Activated CD4-positive, alpha-beta T cell treated with anti-CD3 and anti-CD28 coated beads, Interleukin-2, amount 50 U/mL, for 48 hours (primary cell): ENCODE measurements around the gene GRIN2A.

Experiments used
- DNase-seq, 2 experiments: peaks; one replicate each; pipeline ENCODE4 v3.0.0-alpha.2; 2020

GRIN2A gene

GRCh38 chr16:10182222-10183053, at the start of gene GRIN2A:
GRIN2A (minus strand) TSS chr16:10182428; CDS start chr16:10180411, 2,017 bp downstream.
- no peak for DNase-seq

DNA sequence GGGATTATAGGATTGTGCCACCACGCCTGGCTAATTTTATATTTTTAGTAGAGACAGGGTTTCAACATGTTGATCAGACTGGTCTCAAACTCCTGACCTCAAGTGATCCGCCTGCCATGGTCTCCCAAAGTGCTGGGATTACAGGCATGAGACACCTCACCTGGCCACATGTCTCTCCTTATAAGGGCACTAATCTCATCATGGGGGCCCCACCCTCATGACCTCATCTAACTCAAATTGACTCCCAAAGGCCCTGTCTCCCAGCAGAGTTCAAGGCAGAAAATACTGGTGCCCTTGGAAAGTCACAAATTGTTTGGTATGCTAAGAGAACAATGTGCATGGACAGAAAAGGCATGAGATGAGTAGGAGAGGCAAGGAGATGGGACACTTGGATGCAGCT, 49.3 kb upstream of the GRIN2A start:
- DNase-seq = no peak

- DNase-seq = no peak
These were observed 46.6 kb upstream of the GRIN2A start for GRCh38 chr16:10228779-10229178.

GRCh38 chr16:10226987-10227306, 44.7 kb upstream of the GRIN2A start:
- no peak for DNase-seq

GRCh38 chr16:10226141-10226986, 44.1 kb upstream of the GRIN2A start:
- no peak for DNase-seq

GRCh38 chr16:10225653-10226052, 43.4 kb upstream of the GRIN2A start:
- no peak for DNase-seq

DNA sequence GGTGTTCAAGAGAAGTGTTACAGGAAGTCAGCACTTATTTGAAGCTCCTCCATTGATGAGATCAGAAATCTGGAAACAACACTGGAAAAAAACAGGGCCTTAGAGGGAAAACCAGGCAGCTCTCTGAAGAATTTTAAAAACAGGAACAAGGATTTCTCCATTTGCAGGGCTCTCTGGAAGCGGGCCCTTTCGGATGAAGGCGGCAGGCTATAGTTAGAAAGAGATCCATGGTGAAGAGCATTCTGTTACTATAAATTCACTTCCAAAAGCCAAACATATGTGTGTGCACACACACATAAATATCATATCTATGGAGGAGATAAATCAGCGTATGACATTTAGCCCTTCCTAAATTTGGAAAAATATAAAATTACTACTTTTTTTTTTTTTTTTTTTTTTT, 42.6 kb upstream of the GRIN2A start:
- no peak for DNase-seq

GRCh38 chr16:10220942-10221341, 38.7 kb upstream of the GRIN2A start:
- no peak for DNase-seq

DNA sequence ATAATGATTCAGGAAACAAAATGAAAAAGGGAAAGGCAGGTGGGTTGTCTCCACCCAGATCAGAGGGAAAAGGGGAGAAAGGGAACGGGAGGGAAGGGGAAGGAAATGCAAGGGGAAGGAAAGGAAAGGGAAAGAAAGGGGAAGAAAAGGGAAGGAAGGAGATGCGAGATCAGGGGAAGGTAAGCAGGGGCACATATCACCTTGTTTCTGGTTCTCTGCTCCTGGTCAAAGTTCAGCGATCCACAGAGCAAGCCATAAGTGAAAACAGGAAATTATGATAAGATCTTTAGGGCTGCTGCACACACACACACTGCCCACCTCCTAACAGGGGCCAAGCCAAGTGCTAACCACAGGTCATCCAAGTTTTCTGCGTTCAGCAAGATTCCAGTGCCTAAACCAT, 37.5 kb upstream of the GRIN2A start:
- no peak for DNase-seq

DNA sequence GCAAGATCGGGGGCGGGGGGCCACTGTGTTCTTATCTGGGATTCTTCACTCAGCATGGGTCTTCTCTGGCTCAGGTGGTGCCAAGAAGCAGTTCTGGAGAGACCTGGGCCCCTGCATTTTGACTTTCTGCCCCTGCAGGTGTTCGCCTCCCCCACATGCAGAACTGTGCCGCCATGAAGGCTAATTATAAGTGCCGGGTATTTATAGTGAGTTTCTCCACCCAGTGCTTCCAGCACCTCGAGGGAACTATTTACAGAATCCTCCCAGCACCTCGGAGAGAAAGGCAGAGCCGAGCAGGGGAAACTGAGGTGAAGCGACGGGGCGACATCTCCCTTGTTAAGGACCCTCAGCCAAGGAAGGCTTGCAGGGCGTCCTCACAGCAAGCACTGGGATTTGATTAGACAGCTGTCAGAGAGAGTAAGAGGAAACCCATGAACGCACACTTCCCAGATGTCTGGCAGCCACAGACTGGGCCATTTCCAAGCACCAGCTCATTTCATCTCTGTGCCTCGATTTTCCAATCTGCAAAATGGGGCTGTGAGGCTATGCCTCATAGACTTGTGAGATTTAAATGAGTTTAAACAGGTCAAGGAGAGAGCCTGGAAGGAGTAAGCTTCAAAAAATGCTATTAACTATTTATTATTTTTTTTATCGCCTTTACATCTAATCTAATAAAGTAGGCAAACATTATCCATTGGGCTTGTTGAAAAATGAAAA, 36.4 kb upstream of the GRIN2A start:
- DNase-seq = no peak

GRCh38 chr16:10213748-10214147, 31.5 kb upstream of the GRIN2A start:
- no peak for DNase-seq

- no peak for DNase-seq
These were observed 28.7 kb upstream of the GRIN2A start for GRCh38 chr16:10210944-10211343.

- no peak for DNase-seq
These were observed 24.6 kb upstream of the GRIN2A start for GRCh38 chr16:10206865-10207264.

DNA sequence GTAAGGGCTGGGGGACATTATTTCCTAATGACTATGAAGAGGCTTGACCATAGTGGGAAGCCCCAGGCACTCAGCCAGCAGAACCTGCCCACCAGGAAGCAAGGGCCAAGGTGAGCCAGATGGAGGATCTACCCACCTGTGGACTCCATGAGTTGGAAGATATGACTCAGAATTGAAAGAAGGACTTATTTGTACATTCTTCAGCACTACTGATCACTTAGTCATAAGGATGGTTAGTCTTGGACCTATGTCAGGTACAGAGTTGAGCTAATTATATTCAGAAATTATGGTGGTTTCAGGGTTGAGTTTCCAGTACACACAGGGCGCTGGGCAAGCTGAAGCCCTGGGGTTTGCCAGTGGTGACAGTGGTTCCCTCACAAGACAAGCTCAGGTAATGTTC, 24.0 kb upstream of the GRIN2A start:
- DNase-seq = no peak

DNA sequence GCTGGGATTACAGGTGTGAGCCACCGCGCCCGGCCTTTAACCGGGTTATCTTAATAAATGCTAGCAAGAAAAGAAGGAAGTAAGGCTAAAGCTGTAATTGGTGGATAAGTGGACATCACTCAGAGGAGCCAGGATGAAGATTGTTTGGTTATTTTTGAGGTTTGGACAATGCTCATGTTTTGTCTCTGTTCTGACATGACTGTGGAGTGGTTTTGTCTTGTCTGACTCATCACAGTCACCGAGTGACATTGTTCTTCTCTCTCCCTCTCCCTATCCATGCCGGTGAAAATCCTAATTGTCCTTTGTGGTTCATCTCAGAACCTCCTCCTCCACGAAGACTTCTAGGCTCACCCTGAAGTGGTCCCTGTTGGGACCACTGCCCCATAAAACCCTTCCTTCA, 23.5 kb upstream of the GRIN2A start:
- no peak for DNase-seq

- DNase-seq = no peak
These were observed 20.4 kb upstream of the GRIN2A start for GRCh38 chr16:10202649-10203048.

DNA sequence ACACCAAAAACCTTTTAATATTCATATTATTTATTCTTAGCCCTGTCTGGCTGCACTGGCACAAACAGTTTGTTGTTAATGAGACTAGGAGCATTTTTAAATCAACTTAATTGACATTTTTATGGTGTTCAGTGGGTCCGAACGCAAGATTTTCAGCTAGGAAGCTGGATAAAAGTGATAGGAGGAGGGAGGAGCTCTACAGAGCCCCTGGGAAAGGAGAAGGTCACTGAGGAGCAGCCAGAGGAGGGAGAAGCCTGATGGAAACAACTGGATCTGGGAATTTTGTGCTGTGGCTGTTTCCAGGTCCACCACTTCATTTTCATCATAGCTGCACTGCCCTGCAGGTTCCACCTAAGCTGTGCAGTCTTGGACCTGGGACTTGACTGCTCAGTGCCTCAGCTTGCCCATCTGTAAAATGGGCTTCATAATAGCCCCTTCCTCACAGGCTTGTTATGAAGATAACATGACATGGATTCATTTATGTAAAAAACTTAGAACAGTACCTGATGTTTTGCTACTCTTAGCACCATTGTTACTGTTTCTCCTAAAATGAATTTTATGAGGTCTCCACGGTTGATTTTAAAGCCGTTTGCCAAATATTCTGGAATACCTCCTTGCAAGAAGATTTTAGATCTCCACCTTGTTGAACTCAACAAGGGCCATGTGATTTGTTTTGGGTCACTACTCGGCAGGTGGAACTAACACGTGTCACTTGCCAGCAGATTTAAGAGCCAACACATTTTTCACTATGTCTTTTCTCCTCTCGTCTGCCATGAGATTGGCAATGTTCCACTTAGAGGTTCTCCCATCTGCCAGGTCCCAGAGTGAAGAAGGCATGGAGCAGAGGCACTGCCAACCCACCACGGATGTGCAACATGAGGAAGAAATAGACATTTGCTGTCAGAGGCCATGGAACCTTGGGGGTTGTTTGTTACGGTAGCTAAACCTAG, 18.7 kb upstream of the GRIN2A start:
- DNase-seq = no peak

- DNase-seq = no peak
These were observed 14.8 kb upstream of the GRIN2A start for GRCh38 chr16:10196999-10197398.

DNA sequence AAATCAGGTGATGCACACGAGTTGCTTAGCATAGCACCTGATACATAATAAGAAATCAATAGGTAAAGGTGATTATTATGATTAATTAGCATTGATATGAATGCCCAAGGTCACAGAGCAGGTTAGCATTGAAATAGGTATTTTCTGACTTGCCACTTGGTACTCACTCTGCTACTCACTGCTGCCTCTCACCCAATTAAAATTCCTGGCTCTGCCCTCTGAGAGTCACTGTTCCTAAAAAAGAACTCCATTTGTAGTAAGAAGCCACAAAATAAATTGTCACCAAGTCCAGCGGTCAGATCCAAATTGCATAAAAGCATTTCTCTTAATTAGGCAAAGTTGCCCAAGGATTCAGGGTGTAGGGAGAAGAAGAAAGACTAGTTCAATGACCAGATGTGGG, 8.9 kb upstream of the GRIN2A start:
- no peak for DNase-seq

DNA sequence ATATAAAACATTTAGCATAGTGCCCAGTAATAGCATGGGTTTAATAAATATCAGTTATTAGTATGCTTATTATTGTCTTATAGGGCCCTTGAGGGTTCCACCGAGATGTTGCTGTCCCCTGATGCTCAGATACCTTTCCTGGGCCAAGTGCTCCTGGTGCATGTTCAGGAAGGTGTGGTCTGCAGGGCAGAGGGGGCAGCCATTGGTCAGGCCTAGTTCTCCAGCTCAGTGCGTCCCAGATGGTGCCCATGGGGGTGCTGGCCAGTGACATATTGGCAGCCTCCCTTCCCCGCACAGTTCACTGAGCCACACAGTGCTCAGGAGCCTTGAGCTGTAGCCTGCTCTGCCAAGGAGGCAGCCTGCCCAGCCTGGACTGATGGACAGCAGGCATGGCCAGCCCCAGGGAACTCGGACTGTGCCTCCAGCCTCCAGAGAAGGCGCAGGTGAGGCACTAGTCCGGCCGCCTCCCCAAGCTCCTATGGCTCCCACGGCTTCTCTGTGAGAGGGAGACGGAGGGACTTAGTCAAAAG, 7.7 kb upstream of the GRIN2A start:
- DNase-seq = no peak

DNA sequence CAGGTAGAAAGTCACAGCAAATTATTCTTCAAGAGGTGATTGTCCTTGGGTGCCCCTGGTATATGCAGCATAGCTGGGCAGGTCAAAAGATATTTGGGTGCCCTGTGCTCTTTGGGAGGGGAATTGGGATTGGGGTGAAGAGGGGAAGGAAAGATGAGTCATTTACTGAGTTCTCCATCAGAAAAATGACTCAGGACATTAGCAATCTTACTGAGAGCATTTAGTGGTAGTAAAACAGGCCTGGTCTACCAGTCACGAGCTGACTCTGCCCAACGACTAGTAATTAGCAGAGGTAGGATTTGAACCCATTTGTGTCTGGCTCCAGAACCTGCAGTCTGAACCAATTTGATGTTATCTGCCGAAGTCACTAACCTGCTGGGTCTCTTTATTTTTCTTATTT, 6.0 kb upstream of the GRIN2A start:
- DNase-seq = no peak
